Ishikawa (cell line): ENCODE data around the gene TNS3.

ENCODE experiments used
- CEBPB ChIP-seq: IDR thresholded peaks from 2 replicates; pipeline ENCODE4 v1.6.1; 2012
- CREB1 ChIP-seq: IDR thresholded peaks from 2 replicates; pipeline ENCODE4 v1.6.1; 2012; ENCODE audit warnings: low read depth
- EGR1 ChIP-seq: IDR thresholded peaks from 2 replicates; pipeline ENCODE4 v1.6.1; 2012
- EP300 ChIP-seq: IDR thresholded peaks from 2 replicates; pipeline ENCODE4 v1.6.1; 2012; ENCODE audit warnings: borderline replicate concordance
- FOXM1 ChIP-seq: IDR thresholded peaks from 2 replicates; pipeline ENCODE4 v1.6.1; 2012; ENCODE audit warnings: low read depth, borderline replicate concordance
- NFIC ChIP-seq: IDR thresholded peaks from 2 replicates; pipeline ENCODE4 v1.6.1; 2012
- RAD21 ChIP-seq: IDR thresholded peaks from 2 replicates; pipeline ENCODE4 v1.6.1; 2012; ENCODE audit warnings: low read depth
- TAF1 ChIP-seq: IDR thresholded peaks from 2 replicates; pipeline ENCODE4 v1.6.1; 2012; ENCODE audit warnings: low read depth, mild to moderate bottlenecking
- USF1 ChIP-seq: IDR thresholded peaks from 2 replicates; pipeline ENCODE4 v1.6.1; 2012
- YY1 ChIP-seq: IDR thresholded peaks from 2 replicates; pipeline ENCODE4 v1.6.1; 2012; ENCODE audit warnings: low read depth

GRCh38 chr7:47256016-47256415 lies 325.9 kb downstream of the TNS3 start:
- TF ChIP-seq EP300 (no peak), EGR1 (no peak), CREB1 (no peak), FOXM1 (no peak), TAF1 (no peak), USF1 (no peak), YY1 (no peak), CEBPB (no peak), RAD21 (no peak), NFIC (no peak)
